Activated CD4-positive, alpha-beta T cell treated with anti-CD3 and anti-CD28 coated beads, Interleukin-2, amount 50 U/mL, for 4 hours (primary cell): ENCODE results near the gene NACC2.

Experiments
- DNase-seq, 2 experiments: peaks; one replicate each; pipeline ENCODE4 v3.0.0-alpha.2; 2020

NACC2 gene

DNA sequence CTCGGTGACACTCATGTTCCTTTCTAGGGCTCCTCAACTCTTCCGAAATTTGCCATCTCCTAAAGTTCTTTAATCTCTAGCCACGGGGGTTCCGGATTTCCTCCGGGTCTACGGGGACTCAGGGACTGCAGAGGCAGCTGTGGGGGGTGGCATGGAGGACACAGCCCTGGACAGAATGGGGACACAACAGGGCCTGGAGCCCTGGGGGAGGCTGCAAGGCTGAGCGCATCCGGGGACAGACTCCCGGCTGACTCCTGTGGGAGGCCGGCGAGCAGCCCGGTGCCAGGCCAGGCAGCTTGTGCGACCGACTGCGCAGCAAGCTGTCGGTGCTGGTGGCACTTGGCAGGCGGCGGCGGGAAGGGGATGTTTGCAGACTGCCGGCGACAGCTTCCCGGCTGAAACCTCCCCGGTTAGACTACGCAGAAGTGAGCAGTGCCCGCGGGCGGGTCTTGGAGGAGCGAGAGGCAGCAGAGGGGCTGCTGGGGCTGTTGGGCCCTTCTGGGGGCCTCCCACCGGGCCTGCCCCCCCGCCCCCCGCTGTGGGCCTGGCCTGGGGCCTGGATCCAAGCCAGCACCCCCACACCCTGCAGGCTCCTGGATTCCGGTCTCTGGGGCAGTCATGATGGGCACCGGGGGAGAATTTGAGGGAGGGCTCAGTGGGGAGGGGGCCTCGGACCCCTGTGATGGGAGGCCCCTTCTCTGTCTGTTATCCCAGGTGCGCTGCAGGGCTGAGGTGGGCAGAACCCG is 105.2 kb downstream of the NACC2 start:
- no peak for DNase-seq

GRCh38 chr9:135989157-135989556 is 105.9 kb downstream of the NACC2 start:
- DNase-seq: no peak

DNA sequence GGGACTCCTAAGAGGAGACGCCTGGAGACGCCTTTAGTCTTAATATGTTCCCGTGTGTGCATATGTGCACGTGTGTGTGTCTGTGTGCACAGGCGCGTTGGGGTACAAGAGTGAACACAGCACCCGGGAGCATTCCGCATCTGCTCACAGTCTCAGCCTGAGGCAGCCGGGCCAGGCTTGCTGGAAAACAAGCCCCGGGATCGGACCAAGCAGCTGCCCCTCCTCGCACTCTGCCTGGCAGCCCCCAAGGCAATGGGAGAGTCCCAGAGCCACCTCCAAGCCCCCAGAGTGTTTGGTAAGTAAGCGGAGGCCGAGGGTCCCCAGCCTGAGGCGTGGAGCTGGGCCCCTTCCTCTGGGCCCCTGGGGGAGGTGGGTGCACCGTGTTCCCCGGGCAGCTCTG is 106.6 kb downstream of the NACC2 start:
- DNase-seq: no peak

- DNase-seq: no peak
Measured at GRCh38 chr9:135987838-135988404, 107.2 kb downstream of the NACC2 start.

DNA sequence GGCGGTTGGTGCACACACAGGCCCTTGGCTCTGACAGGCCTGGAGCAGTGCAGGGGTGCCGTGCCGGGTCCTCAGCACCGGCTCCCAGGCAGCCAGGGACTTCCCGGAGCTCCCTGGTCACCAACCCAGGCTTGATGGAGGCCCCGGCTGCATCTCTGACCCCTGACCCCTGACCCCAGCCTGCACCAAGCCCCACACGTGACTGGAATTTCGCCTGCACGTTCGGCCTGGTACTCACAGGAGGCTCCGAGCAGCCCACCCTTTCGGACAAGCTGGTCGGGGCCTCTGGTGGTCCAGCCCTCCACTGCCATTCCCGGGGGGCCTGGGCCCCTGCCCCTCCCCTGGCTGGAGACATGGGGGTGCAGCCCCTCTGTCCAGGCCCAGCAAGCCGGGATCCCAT is 108.5 kb downstream of the NACC2 start:
- DNase-seq: no peak

GRCh38 chr9:135985889-135986288 is 109.2 kb downstream of the NACC2 start:
- no peak for DNase-seq

- DNase-seq: no peak
Measured at GRCh38 chr9:135985459-135985774, 109.7 kb downstream of the NACC2 start.

GRCh38 chr9:135984072-135984710 is 110.9 kb downstream of the NACC2 start:
- DNase-seq: no peak

DNA sequence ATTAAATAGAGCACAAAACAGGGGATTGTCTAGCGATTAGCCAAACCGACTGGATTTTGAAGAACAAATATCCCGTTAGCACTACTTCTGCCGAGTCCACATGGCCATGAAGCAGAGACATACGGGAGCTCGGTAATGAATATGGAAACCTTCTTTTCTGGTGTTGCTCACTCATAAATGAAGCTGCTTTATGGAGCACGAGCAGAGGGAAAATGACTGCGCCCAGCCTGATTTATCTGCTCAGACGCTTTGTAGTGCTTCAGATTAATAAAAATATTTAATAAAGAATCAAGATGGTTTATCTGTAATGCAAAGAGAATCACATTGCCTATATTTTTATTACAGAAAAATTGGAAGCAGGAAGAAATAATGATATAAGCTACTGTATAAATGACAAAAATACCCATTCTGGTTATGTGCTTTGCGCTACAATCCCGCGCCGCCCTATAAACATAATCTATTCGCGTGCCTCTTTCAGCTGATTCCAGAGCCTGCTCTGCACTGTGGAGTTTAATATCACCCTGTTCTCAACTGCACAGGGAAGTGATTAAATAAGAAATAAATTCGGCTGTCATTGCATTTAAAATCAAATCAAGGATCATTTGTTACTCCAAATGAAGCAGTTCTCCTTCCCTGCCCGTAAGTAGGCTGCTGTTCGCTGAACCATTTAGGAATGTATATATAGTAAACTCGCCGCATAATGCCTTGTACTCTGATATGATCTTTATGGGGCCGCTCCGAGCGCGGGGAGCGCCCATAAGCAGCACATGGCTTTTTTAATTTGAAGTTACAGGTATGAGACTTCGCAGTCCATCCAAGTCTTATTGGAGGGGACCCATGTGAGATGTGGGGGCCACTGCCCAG is 111.6 kb downstream of the NACC2 start:
- DNase-seq: no peak

DNA sequence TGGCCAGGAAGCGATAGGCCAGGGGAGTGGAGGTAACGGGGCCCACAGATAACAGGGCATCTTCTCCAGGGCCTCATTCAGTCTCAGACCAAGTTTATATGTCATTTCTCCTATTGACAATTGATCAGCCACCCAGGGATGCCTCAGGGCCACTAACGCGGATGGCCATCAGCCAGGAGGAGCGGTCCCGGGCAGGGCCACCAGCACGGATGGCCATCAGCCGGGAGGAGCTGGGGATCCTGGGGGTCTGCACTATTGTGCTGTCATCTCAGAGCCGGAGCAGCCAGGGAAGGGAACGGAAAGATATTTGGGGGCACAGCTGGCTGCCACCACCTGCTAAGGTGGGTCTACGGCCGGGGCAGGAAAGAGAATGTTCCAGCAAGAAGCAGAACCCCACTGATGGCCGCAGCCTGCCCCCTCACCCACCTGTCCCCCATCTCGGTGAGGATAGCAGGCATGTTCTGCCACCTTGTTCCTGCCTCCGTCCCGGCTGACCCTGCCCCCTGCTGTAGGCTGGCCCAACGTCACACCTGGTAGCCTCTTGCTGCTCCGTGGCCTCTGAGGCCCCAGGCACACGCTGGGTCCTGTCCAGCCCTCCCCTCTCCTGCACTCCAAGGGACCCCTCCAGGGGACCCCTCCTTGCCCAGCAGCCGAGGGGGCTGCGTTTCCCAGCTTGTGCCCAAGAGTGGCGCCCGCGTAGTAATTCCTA is 112.4 kb downstream of the NACC2 start:
- DNase-seq: no peak

- no peak for DNase-seq
Measured at GRCh38 chr9:135980926-135981630, 114.0 kb downstream of the NACC2 start.

DNA sequence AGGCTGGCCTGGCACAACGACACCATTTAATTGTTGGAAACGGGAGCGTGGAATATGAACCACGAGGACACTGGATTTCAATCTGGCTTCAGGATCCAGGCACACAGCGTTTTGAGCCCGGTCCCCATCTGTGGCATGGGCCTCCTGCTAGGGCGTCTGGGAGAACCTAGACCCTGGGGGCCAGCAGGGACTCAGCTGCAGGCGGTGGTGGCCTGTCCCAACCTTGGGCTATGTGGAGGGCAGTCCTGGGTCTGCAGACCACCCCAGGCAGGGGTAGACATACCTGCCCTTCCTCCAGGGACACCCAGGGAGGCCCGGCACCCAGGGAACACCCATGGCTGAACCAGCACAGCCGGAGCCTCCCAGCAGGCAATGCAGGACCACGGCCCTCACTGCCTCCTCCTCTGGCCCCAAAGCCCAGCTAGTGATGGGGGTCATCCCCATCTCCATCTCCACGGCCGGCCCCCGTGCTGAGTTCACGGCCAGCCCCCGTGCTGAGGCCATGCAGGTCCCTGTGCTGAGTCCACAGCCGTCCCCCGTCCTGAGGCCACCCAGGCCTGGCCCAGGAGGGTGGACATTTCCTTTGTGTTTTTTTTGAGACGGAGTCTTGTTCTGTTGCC is 115.4 kb downstream of the NACC2 start:
- no peak for DNase-seq

DNA sequence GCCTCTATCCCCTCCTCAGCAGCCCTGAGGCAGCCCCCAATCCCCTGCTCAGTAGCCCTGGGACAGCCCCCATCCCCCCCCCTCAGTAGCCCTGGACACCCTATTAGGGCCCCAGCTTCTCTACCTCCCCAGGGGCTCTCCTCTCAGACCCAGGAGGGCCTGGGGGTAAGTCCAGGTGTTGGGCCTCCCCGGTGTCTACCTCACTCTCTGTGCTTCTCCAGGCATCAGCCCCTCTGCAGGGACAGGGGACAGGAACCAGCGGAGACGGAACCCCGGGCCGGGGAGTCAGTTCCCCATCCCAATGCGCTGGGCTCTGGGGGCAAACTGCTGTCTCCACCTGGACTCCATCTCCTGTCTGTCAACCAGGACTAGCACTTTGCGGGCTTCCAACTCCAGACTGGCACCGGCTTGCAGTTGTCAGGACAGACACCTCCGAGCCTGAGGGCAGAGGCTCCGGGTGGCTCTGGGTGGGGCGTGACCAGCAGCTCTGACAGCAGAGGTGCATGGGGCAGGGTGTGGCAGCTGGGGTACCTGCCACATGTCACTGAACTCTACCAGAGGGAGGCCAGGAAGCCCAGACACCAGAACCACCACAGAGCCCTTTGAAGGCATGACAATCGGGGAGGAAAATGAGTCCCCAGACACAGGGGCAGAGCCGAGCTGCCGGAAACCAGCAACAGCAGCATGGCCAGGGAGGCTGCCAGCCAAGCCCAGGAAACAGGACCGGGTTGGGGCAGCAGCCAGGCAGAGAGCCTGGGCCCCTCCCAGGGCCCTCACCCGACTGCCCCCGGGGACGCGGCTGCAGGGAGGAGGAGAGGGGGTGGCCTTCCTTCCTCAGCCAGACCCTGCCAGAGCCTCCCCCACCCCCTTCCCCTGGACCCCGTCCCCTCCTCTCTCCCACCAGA is 116.2 kb downstream of the NACC2 start:
- DNase-seq: peak; percentile 27 to 38

DNA sequence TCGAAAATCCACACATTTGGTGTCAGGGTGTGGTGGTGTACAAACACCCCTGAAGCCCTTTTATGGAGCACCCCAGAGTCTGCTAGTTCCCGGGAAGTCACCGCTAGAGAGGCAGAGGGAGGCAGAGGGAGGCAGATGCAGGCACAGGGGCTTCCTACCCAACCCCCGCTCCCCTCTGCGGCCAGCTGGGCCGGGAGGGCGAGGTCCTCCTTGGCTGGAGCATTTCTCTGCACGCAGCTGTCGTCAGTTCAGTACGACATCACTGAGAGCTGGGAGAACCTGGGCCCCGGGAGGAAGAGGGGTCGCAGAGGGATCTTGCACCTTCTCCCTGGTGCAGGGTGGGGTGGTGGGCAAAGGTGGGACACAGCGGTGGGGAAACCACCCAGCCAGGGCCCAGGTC is 118.1 kb downstream of the NACC2 start:
- no peak for DNase-seq

GRCh38 chr9:135976531-135976930 is 118.6 kb downstream of the NACC2 start:
- no peak for DNase-seq

DNA sequence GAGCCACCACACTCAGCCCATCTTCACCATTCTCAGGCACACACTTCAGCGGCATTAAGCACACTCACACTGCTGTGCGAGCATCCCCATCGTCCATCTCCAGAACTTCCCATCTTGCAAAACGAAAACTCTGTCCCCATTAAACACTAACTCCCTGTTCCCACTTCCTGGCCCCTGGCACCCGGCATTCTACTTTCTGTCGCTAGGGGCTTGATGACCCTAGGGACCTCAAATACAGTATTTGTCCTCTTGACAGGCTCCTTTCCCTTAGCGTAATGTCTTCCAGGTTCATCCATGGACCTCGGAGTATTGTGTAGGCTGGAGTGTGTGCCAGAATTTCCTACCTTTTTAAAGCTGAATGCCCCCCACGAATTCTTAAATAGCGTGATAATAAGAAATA is 119.3 kb downstream of the NACC2 start:
- no peak for DNase-seq

- no peak for DNase-seq
Measured at GRCh38 chr9:135974220-135974573, 120.9 kb downstream of the NACC2 start.

- DNase-seq: no peak
Measured at GRCh38 chr9:135973277-135974219, 121.5 kb downstream of the NACC2 start.

GRCh38 chr9:135971892-135972291 is 123.2 kb downstream of the NACC2 start:
- peak in 1 of 2 experiments; percentile 22 for DNase-seq
